ENCODE data around the gene DHH.

DNA sequence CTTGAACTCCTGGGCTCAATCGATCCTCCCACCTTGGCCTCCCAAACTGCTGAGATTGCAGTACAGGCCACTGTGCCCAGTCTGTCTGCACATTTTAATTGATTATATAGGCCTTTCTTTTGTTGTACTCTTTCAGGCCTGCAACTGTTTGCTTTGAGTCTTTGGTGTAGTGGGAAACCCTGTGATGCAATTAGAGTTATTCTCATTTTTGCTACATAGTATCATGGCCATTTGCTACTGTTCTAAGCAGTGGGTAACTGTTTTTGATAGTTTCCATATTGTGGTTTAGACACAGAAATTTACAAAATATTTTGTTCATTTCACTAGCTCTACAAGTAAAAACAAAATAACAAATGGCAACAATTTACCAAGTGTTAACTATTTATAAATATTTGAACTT is 42.9 kb upstream of the DHH start:
- TF ChIP-seq, protein P1, sequence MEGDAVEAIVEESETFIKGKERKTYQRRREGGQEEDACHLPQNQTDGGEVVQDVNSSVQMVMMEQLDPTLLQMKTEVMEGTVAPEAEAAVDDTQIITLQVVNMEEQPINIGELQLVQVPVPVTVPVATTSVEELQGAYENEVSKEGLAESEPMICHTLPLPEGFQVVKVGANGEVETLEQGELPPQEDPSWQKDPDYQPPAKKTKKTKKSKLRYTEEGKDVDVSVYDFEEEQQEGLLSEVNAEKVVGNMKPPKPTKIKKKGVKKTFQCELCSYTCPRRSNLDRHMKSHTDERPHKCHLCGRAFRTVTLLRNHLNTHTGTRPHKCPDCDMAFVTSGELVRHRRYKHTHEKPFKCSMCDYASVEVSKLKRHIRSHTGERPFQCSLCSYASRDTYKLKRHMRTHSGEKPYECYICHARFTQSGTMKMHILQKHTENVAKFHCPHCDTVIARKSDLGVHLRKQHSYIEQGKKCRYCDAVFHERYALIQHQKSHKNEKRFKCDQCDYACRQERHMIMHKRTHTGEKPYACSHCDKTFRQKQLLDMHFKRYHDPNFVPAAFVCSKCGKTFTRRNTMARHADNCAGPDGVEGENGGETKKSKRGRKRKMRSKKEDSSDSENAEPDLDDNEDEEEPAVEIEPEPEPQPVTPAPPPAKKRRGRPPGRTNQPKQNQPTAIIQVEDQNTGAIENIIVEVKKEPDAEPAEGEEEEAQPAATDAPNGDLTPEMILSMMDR (IDR thresholded peaks at IDR 0.05; ENCODE audit: extremely low read depth in 1 of 2, insufficient read depth in 1 of 2, low read depth in 1 of 2, low read length in 2 of 2): no peak
- TF ChIP-seq MYC (IDR thresholded peaks at IDR 0.05; ENCODE audit: low read depth, low read length) (no peak), POLR2A (IDR thresholded peaks at IDR 0.05; ENCODE audit: low read depth, low read length) (no peak), POLR2AphosphoS5 (IDR thresholded peaks at IDR 0.05; ENCODE audit: insufficient read depth, low read depth, low read length) (no peak), EZH2 (IDR thresholded peaks at IDR 0.05; ENCODE audit: borderline replicate concordance, low read depth, low read length, severe bottlenecking) (no peak)

Data from endothelial cell of umbilical vein (primary cell).